Caco-2 (cell line): Measurements from ENCODE around the gene MRPL17. TPM values are rescaled to one million over a fixed set of nuclear protein-coding genes. Genes with fewer than 3 reads are reported as not detected.

Experiments
- BruUV-seq: library from RNA; stranded (reverse); fragments of 400-500 nt; replicated peaks from 2 replicates; lab custom pipeline; 2021; lab: Mats Ljungman, UMichigan
- CTCF ChIA-PET: fragments of 300-600 bp; sonication (Branson Sonifier 250); formaldehyde crosslinking; loops from one replicate; lab custom pipeline; 2022; ENCODE audit warnings: antibody characterized with exemption; lab: Charles Lee
- POLR2A ChIA-PET: fragments of 300-600 bp; sonication (Branson Sonifier 250); formaldehyde crosslinking; loops from one replicate; lab custom pipeline; 2022; ENCODE audit warnings: antibody characterized with exemption; lab: Charles Lee
- DNase-seq, 2 experiments: peaks; one replicate each; pipeline versions ENCODE4 v3.0.0 to v3.0.0-alpha.2; 2020 to 2022
- H3K27me3 ChIP-seq: replicated peaks from 2 replicates; pipeline ENCODE4 v1.6.0; 2011; ENCODE audit warnings: low read length; ENCODE audit not compliant: control insufficient read depth, insufficient read depth
- H3K36me3 ChIP-seq: 2 replicates; pipeline ENCODE4 v1.5.1; 2011; ENCODE audit warnings: low read length; ENCODE audit not compliant: control insufficient read depth, insufficient read depth
- H3K4me1 ChIP-seq: fragments of 250-450 bp; sonication (Bioruptor Pico); 2 replicates; pipeline ENCODE4 v1.5.1; 2020; ENCODE audit warnings: mild to moderate bottlenecking
- H3K4me3 ChIP-seq: 2 replicates; pipeline ENCODE4 v1.5.1; 2011; ENCODE audit warnings: low read depth, mild to moderate bottlenecking, control low read depth, low read length
- H3K9me3 ChIP-seq: fragments of 250-450 bp; sonication (Bioruptor Pico); 2 replicates; pipeline ENCODE4 v1.5.1; 2020; ENCODE audit warnings: mild to moderate bottlenecking, moderate library complexity
- H3K27ac Mint-ChIP-seq: one replicate; pipeline ENCODE4 v1.8.0; 2022; ENCODE audit warnings: mixed read lengths; ENCODE audit not compliant: unreplicated experiment
- H3K27me3 Mint-ChIP-seq: one replicate; pipeline ENCODE4 v1.8.0; 2022; ENCODE audit warnings: mixed read lengths; ENCODE audit not compliant: insufficient read depth, unreplicated experiment
- H3K36me3 Mint-ChIP-seq: one replicate; pipeline ENCODE4 v1.8.0; 2022; ENCODE audit warnings: mild to moderate bottlenecking, mixed read lengths; ENCODE audit not compliant: insufficient read depth, unreplicated experiment
- H3K4me1 Mint-ChIP-seq: one replicate; pipeline ENCODE4 v1.8.0; 2022; ENCODE audit warnings: low read depth, mixed read lengths; ENCODE audit not compliant: unreplicated experiment
- H3K4me3 Mint-ChIP-seq: one replicate; pipeline ENCODE4 v1.8.0; 2022; ENCODE audit warnings: mild to moderate bottlenecking, moderate library complexity, mixed read lengths; ENCODE audit not compliant: unreplicated experiment
- H3K9me3 Mint-ChIP-seq: one replicate; pipeline ENCODE4 v1.8.0; 2022; ENCODE audit warnings: mixed read lengths; ENCODE audit not compliant: unreplicated experiment
- intact Hi-C: fragments of 100-400 bp; cut with micrococcal nuclease; formaldehyde crosslinking; loops from one replicate; pipeline ENCODE4 v1.10.0; 2022; ENCODE audit not compliant: unreplicated experiment
- total RNA-seq: library from RNA; stranded (reverse); gene quantifications from 2 replicates; pipeline ENCODE4 v1.2.3, GENCODE V29; 2022
- TF ChIP-seq, protein P1 (sequence below), 2 experiments: fragments of 200-600 bp in 1 of 2; IDR thresholded peaks; 1 replicate in 1 of 2; 2 replicates in 1 of 2; pipeline versions ENCODE4 v1.5.1 to v1.8.0; 2011 to 2022; ENCODE audit warnings: antibody characterized with exemption in 1 of 2, control low read depth in 1 of 2, inconsistent platforms in 1 of 2, low read depth in 1 of 2, low read length in 1 of 2, mild to moderate bottlenecking in 1 of 2, moderate library complexity in 1 of 2; ENCODE audit not compliant: insufficient read depth in 1 of 2, severe bottlenecking in 1 of 2, unreplicated experiment in 1 of 2

MRPL17 gene
- total RNA-seq, 1 experiment from 2014 or later: 60.8 TPM

DNA sequence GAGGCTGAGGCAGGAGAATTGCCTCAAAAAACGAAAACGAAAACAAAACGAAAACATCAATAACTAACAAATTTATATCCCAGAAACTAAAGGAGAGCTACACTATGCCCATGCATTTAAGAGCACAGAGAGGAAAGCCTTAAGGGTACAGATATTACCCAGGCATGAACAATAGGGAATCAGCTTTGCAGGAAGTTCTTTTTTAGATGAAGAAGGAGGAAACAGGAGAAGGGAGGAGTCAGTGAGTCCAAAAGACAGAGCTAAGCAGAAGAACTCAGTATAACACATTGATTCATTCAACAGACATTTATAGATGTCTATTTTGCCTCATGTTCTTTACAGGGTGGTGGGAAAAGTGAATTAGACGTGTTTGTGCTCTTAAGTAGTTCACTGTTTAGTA, 8.3 kb downstream of the MRPL17 start:
- Mint-ChIP-seq H3K36me3 (peaks cover 5% of the 10 kb centered on the region), H3K27me3 (peaks cover 3% of the 10 kb centered on the region), H3K4me3 (no peak overlapping the region), H3K27ac (no peak overlapping the region), H3K4me1 (no peaks in the 10 kb centered on the region), H3K9me3 (no peaks in the 10 kb centered on the region)
- Histone ChIP-seq H3K4me3 (no peak overlapping the region), H3K36me3 (no peaks in the 10 kb centered on the region), H3K27me3 (no peaks in the 10 kb centered on the region), H3K9me3 (no peaks in the 10 kb centered on the region), H3K4me1 (no peaks in the 10 kb centered on the region)
- TF ChIP-seq, protein P1, sequence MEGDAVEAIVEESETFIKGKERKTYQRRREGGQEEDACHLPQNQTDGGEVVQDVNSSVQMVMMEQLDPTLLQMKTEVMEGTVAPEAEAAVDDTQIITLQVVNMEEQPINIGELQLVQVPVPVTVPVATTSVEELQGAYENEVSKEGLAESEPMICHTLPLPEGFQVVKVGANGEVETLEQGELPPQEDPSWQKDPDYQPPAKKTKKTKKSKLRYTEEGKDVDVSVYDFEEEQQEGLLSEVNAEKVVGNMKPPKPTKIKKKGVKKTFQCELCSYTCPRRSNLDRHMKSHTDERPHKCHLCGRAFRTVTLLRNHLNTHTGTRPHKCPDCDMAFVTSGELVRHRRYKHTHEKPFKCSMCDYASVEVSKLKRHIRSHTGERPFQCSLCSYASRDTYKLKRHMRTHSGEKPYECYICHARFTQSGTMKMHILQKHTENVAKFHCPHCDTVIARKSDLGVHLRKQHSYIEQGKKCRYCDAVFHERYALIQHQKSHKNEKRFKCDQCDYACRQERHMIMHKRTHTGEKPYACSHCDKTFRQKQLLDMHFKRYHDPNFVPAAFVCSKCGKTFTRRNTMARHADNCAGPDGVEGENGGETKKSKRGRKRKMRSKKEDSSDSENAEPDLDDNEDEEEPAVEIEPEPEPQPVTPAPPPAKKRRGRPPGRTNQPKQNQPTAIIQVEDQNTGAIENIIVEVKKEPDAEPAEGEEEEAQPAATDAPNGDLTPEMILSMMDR (IDR thresholded peaks at IDR 0.05; ENCODE audit: insufficient read depth in 1 of 2, low read depth in 1 of 2, low read length in 1 of 2, severe bottlenecking in 1 of 2, unreplicated experiment in 1 of 2): no peak
- BruUV-seq: no TSS peak
- no peak for DNase-seq
- intact Hi-C loops: no loop called here
- CTCF ChIA-PET: no interaction called here
- POLR2A ChIA-PET: interaction anchor here (0.6 kb wide), 1 partner anchor 63 kb away, joined by 3 read pairs; the partner anchor contains the start of gene TAF10

DNA sequence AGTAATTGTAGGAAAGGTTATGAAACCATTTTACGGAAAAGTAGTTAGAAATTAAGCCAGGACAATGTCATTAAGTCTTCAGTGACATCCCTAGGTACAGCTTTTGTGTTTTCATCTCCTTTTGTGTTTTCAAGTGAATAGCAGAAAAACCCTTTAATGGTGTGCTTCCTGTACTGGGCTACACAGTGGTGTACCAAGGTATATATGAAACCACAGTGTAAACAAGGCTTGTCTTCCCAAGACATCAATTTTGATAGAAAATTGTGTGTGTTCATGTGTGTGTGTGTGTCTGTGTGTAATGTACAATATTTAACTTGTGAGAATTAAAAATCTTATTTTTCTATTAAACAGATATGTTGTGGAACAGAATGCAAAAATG, 8.9 kb downstream of the MRPL17 start:
- no peaks in the 10 kb centered on the region for H3K36me3 ChIP-seq
- CTCF ChIA-PET: no interaction called here
- no peak overlapping the region for H3K4me3 ChIP-seq
- POLR2A ChIA-PET: no interaction called here
- intact Hi-C loops: no loop called here
- no peaks in the 10 kb centered on the region for H3K4me1 ChIP-seq
- Mint-ChIP-seq H3K36me3 (no peaks in the 10 kb centered on the region), H3K27ac (no peak overlapping the region), H3K9me3 (no peaks in the 10 kb centered on the region), H3K4me1 (no peaks in the 10 kb centered on the region), H3K4me3 (no peak overlapping the region), H3K27me3 (peaks cover 3% of the 10 kb centered on the region)
- no peaks in the 10 kb centered on the region for H3K9me3 ChIP-seq
- no TSS peak for BruUV-seq
- no peaks in the 10 kb centered on the region for H3K27me3 ChIP-seq
- TF ChIP-seq, protein P1 (IDR thresholded peaks at IDR 0.05; ENCODE audit: insufficient read depth in 1 of 2, low read depth in 1 of 2, low read length in 1 of 2, severe bottlenecking in 1 of 2, unreplicated experiment in 1 of 2): no peak
- DNase-seq: no peak

GRCh38 chr11:6673523-6674218, 9.5 kb downstream of the MRPL17 start:
- no peak overlapping the region for H3K4me3 Mint-ChIP-seq
- Histone ChIP-seq H3K4me1 (no peaks in the 10 kb centered on the region), H3K4me3 (no peak overlapping the region), H3K9me3 (no peaks in the 10 kb centered on the region), H3K36me3 (no peaks in the 10 kb centered on the region), H3K27me3 (no peaks in the 10 kb centered on the region)
- no peak for DNase-seq
- H3K27ac Mint-ChIP-seq: no peak overlapping the region
- TF ChIP-seq, protein P1 (IDR thresholded peaks at IDR 0.05; ENCODE audit: insufficient read depth in 1 of 2, low read depth in 1 of 2, low read length in 1 of 2, severe bottlenecking in 1 of 2, unreplicated experiment in 1 of 2): no peak
- no TSS peak for BruUV-seq
- H3K4me1 Mint-ChIP-seq: no peaks in the 10 kb centered on the region
- peaks cover 3% of the 10 kb centered on the region for H3K27me3 Mint-ChIP-seq
- intact Hi-C loops: no loop called here
- no peaks in the 10 kb centered on the region for H3K9me3 Mint-ChIP-seq
- CTCF ChIA-PET: interaction anchor here (0.9 kb wide), 1 partner anchor 10 kb away, joined by 3 read pairs; the partner anchor contains the start of gene MRPL17
- POLR2A ChIA-PET: no interaction called here
- H3K36me3 Mint-ChIP-seq: no peaks in the 10 kb centered on the region
